GM20000 (cell line): ENCODE results near the gene MTG1.

Experiments
- DNase-seq: peaks from one replicate; pipeline ENCODE4 v3.0.0; 2012; ENCODE audit warnings: low spot score
- TF ChIP-seq, protein P1 (sequence below): IDR thresholded peaks from 2 replicates; pipeline ENCODE4 v1.5.1; 2012; ENCODE audit warnings: mild to moderate bottlenecking, control low read depth; ENCODE audit errors: extremely low read depth, missing control alignments

Gene MTG1

DNA sequence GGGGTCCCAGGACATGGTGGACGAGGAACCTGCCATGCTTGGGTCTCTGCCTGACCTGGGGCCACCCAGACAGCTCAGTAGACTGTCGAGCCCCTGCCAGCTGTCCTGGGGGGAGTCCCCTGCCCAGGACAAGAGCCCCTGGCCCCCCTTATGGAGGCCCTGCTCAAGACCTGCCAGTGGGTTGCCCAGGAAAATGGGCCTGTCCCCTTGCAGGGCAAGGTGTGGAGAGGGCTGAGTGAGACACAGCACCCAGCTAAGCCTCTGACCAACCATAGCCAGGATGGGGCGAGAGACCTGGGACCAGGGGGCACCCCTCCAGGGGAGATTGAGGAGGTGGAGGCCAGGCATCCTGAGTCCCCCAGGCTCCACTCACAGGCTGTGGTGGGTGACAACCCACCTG lies 38.0 kb upstream of the MTG1 start:
- DNase-seq = no peak
- TF ChIP-seq, protein P1, sequence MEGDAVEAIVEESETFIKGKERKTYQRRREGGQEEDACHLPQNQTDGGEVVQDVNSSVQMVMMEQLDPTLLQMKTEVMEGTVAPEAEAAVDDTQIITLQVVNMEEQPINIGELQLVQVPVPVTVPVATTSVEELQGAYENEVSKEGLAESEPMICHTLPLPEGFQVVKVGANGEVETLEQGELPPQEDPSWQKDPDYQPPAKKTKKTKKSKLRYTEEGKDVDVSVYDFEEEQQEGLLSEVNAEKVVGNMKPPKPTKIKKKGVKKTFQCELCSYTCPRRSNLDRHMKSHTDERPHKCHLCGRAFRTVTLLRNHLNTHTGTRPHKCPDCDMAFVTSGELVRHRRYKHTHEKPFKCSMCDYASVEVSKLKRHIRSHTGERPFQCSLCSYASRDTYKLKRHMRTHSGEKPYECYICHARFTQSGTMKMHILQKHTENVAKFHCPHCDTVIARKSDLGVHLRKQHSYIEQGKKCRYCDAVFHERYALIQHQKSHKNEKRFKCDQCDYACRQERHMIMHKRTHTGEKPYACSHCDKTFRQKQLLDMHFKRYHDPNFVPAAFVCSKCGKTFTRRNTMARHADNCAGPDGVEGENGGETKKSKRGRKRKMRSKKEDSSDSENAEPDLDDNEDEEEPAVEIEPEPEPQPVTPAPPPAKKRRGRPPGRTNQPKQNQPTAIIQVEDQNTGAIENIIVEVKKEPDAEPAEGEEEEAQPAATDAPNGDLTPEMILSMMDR = no peak

DNA sequence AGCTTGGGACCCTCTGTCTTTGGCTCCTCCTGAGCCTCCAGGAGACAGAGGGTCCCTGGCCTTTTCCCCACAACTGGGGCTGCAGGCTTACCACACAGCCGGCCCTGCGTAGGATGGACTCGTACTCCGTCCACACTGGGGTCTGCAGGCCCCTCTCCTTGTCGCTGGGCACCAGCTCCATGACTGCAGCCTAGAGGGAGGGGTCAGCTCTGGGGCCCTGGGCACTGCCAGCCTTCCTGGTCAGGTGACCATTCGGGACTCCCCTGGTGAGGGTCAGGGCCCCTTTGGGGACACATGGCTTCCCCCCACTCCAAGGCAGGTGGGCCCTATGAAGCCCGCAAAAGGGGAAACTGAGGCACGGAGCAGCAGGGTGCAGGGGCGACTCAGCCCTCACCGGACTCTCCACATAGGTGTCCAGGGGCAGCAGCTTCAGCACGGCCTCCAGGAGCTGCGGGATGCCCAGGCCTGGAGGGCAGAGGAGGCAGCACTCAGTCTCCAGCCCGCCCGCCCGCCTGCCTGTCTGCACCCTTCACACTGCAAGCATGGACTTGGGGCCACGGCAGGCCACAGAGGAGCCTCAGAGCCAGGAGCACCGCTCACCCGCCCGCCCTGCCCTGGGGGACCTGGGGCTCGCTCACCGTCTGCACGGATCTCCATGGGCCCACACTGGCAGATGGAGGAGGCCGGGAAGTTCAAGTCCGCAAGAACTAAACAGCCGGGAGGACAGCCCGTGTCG lies 37.2 kb upstream of the MTG1 start:
- TF ChIP-seq, protein P1 = no peak
- no peak for DNase-seq

GRCh38 chr10:133357285-133358161 lies 36.4 kb upstream of the MTG1 start, which contains the start of gene FUOM:
Gene FUOM (minus strand): TSS chr10:133358019. CDS start chr10:133358007, 12 bp downstream.
- peak; percentile 99 for DNase-seq
- TF ChIP-seq, protein P1 = no peak

DNA sequence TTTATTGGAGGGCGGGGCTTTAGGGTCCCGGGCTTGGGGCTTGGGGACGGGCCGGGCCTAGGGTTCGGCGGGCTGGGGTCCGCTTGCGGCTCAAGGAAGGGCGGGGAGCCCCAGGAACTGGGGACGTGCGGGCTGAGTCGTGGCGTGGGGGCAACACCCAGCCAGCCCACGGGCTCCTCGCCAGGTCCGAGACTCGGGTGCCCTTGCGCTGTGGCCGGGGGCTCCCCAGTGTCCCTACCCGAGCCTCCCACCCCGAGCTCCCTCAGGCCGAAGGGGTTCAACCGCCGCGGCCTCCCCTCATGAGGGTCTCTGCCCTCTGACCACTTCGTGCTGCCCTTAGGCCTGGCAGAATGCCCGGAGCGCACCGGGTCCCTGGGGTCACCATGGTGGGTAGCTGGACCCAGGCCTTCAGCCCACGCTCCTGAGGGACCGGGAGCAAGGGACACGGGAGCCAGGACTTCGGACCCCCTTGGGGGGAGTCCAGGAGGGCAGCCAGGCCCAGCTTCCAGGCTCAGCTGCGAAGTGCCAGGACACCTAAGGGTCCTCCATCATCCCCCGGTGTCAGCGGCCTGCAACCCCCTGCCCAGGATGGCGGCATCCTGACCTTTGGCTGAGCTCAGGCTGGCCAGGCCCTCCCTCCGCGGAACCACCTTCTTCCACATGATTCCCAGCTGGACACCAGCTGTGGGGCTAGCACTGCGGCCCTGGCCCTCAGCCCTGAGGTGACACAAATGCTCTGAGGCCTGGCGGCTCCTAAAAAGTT lies 35.6 kb upstream of the MTG1 start:
- no peak for DNase-seq
- TF ChIP-seq, protein P1 = no peak

GRCh38 chr10:133358925-133359310 lies 35.0 kb upstream of the MTG1 start:
- DNase-seq = no peak
- TF ChIP-seq, protein P1 = no peak

- TF ChIP-seq, protein P1 = no peak
- DNase-seq = no peak
Observed at GRCh38 chr10:133359554-133359971, 34.4 kb upstream of the MTG1 start.
